Thyroid gland (tissue), 4 donors: Measurements from ENCODE around the gene TEX10. TPM values are rescaled to one million over a fixed set of nuclear protein-coding genes. Genes with fewer than 3 reads are reported as not detected.

Source experiments
- DNase-seq, 2 donors: peaks; one replicate each; pipeline ENCODE4 v3.0.0-alpha.2; 2019
- H3K27ac ChIP-seq, 3 donors: fragments of 200-600 bp; sonication (generic); 1 replicate in 2 of 3; 2 replicates in 1 of 3; pipeline ENCODE4 v1.5.1; 2016 to 2019; ENCODE audit warnings: mild to moderate bottlenecking in 1 of 3, moderate library complexity in 1 of 3
- H3K27me3 ChIP-seq: fragments of 200-600 bp; sonication (generic); one replicate; pipeline ENCODE4 v1.5.1; 2019
- H3K36me3 ChIP-seq, 2 donors: fragments of 200-600 bp; sonication (generic); one replicate each; pipeline ENCODE4 v1.5.1; 2016 to 2019
- H3K4me1 ChIP-seq, 2 donors: fragments of 200-600 bp; sonication (generic); one replicate each; pipeline ENCODE4 v1.5.1; 2017 to 2019
- H3K4me3 ChIP-seq, 3 donors: fragments of 200-600 bp; sonication (generic); replicated peaks in 1 of 3; 1 replicate in 2 of 3; 2 replicates in 1 of 3; pipeline ENCODE4 v1.5.1; 2016; ENCODE audit warnings: mild to moderate bottlenecking in 1 of 3
- H3K9me3 ChIP-seq: fragments of 200-600 bp; sonication (generic); one replicate; pipeline ENCODE4 v1.5.1; 2017
- POLR2A ChIP-seq, 2 donors: fragments of 450-650 bp; IDR thresholded peaks; one replicate each; pipeline ENCODE4 v1.6.1; 2017; ENCODE audit warnings: antibody characterized with exemption in 2 of 2, mild to moderate bottlenecking in 2 of 2, moderate library complexity in 1 of 2
- WGBS, 2 donors: methylation state at CpG; one replicate each; pipeline ENCODE4 v1.1.5; 2017; 5-methylcytosine and 5-hydroxymethylcytosine counted together
- intact Hi-C: fragments of 100-400 bp; cut with DNase I; formaldehyde crosslinking; loops from one replicate; pipeline ENCODE4 v1.15.1; 2023
- total RNA-seq, 4 donors: library from RNA; depleted of rRNA; stranded (reverse); fragments of >200 nt; gene quantifications; one replicate each; pipeline ENCODE4 v1.2.3, GENCODE V29; 2016
- TF ChIP-seq, protein P1 (sequence below), 6 experiments: fragments of 200-600 bp in 3 of 6; fragments of 450-650 bp in 3 of 6; sonication (generic) in 3 of 6; IDR thresholded peaks; one replicate each; pipeline ENCODE4 v1.5.1; 2016 to 2019; ENCODE audit warnings: antibody characterized with exemption in 6 of 6, mild to moderate bottlenecking in 2 of 6, inconsistent platforms in 1 of 6, moderate library complexity in 1 of 6

Gene TEX10
- total RNA-seq, 4 donors from 2014 or later, result 18.8 to 25.1 (median 23.4) TPM

DNA sequence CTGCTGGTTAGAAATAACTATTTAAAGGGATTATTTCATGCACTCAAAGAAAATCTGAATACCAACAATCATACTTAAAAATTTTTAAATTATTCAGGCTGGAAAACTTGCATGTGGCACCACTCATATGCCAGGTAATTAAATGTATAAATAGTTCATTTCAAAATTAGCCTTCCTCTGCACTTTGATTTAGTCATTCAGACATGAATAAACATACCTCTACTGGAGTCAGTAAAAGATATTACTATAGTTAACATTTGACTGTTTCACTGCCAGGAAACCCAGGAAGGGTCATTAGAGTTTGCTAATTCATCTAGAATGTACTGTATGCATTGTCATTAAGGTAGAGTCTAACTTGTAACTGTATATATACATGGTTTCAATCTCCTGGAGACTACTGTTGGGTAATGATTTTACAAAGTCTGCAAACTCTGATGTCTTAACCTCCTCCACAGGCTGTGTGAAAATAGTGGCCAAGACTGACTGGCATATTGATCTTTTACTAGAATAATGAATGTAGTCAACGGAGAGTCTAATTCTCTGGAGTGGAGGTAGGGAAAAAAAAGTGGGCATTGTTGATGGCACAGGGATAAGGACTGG lies 43.7 kb downstream of the TEX10 start:
- no peaks in the 10 kb centered on the region for H3K27me3 ChIP-seq
- 92 to 96% methylated on average over 1 of the region's 1 CpG for WGBS, 2 donors
- peaks cover 0 to 5% of the 10 kb centered on the region in 2 donors for H3K36me3 ChIP-seq
- H3K27ac ChIP-seq, result no peak overlapping the region
- TF ChIP-seq, protein P1, sequence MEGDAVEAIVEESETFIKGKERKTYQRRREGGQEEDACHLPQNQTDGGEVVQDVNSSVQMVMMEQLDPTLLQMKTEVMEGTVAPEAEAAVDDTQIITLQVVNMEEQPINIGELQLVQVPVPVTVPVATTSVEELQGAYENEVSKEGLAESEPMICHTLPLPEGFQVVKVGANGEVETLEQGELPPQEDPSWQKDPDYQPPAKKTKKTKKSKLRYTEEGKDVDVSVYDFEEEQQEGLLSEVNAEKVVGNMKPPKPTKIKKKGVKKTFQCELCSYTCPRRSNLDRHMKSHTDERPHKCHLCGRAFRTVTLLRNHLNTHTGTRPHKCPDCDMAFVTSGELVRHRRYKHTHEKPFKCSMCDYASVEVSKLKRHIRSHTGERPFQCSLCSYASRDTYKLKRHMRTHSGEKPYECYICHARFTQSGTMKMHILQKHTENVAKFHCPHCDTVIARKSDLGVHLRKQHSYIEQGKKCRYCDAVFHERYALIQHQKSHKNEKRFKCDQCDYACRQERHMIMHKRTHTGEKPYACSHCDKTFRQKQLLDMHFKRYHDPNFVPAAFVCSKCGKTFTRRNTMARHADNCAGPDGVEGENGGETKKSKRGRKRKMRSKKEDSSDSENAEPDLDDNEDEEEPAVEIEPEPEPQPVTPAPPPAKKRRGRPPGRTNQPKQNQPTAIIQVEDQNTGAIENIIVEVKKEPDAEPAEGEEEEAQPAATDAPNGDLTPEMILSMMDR (IDR thresholded peaks at IDR 0.05), result no peak
- H3K4me1 ChIP-seq, result no peaks in the 10 kb centered on the region
- intact Hi-C loops, result no loop called here
- H3K4me3 ChIP-seq, result no peak overlapping the region
- no peaks in the 10 kb centered on the region for H3K9me3 ChIP-seq
- DNase-seq, result no peak

DNA sequence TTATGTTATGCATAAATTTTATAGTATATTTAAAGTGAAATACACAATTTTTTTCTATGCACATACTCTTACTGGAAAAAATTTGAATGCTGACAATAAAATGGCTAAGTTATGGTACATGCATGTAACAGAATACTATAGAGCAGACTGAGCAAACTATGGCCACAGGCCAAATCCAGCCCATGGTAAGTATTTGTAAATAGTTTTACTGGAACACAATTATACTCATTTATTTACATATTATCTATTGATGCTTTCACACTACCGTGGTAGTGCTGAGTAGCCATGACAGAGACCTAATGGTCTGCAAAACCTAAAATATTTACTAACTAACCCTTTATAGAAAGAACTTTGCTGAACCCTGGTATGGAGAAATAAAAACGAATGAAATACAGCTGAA lies 45.7 kb downstream of the TEX10 start:
- DNase-seq, result no peak
- H3K27ac ChIP-seq, result no peak overlapping the region
- H3K27me3 ChIP-seq, result no peaks in the 10 kb centered on the region
- H3K9me3 ChIP-seq, result no peaks in the 10 kb centered on the region
- WGBS, 2 donors, result 91 to 92% methylated on average over 2 of the region's 2 CpGs
- intact Hi-C loops, result no loop called here
- H3K36me3 ChIP-seq, result peaks cover 0 to 5% of the 10 kb centered on the region in 2 donors
- no peaks in the 10 kb centered on the region for H3K4me1 ChIP-seq
- TF ChIP-seq, protein P1 (IDR thresholded peaks at IDR 0.05), result no peak
- no peak for TF ChIP-seq POLR2A (IDR thresholded peaks at IDR 0.05)
- no peak overlapping the region for H3K4me3 ChIP-seq

DNA sequence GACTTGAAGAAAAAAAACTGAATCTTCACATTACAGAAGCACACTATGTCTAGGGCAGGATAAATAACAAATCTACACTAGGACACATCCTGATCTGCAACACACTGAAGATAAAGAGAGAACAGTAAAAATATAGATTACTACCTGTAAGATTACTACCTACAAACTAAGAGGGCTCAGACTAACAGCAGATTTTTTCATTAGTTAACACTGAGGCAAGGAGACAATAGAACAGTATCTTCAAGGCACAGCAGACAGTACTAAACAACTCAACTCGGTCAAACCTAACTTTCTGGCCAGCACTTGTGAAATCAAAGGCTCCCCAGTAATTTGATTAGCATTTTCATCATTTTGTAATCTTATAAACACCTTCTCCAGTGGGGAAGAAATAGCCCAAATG lies 46.5 kb downstream of the TEX10 start:
- no peak overlapping the region for H3K27ac ChIP-seq
- no peaks in the 10 kb centered on the region for H3K9me3 ChIP-seq
- H3K4me3 ChIP-seq, result no peak overlapping the region
- WGBS, 2 donors, result 90 to 95% methylated on average over 1 of the region's 1 CpG
- H3K4me1 ChIP-seq, result no peaks in the 10 kb centered on the region
- DNase-seq, result no peak
- TF ChIP-seq POLR2A (IDR thresholded peaks at IDR 0.05), result no peak
- TF ChIP-seq, protein P1 (IDR thresholded peaks at IDR 0.05), result no peak
- intact Hi-C loops, result no loop called here
- peaks cover 2 to 5% of the 10 kb centered on the region in 2 donors for H3K36me3 ChIP-seq
- H3K27me3 ChIP-seq, result no peaks in the 10 kb centered on the region

DNA sequence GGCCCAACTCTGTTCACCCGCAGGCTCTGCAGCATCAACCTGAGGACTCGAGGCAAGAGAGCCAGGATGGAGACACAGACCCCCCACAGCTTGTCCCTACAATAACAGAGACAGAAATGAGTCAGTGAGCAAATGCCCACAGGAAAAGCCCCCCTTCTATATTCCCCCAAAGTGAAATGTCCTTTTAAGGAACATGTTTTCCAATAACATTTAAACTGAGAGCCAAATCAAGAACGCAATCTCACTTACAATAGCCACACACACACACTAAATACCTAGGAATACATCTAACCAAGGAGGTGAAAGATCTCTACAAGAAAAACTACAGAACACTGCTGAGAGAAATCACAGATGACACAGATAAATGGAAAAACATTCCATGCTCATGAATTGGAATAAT lies 49.0 kb downstream of the TEX10 start:
- Histone ChIP-seq H3K27me3 (no peaks in the 10 kb centered on the region), H3K4me1 (no peaks in the 10 kb centered on the region), H3K36me3 (peaks cover 4 to 5% of the 10 kb centered on the region in 2 donors), H3K27ac (no peak overlapping the region), H3K9me3 (no peaks in the 10 kb centered on the region), H3K4me3 (no peak overlapping the region)
- intact Hi-C loops, result no loop called here
- no peak for DNase-seq
- TF ChIP-seq POLR2A (IDR thresholded peaks at IDR 0.05), result no peak
- TF ChIP-seq, protein P1 (IDR thresholded peaks at IDR 0.05), result no peak
- WGBS, 2 donors, result 86 to 93% methylated on average over 3 of the region's 3 CpGs

DNA sequence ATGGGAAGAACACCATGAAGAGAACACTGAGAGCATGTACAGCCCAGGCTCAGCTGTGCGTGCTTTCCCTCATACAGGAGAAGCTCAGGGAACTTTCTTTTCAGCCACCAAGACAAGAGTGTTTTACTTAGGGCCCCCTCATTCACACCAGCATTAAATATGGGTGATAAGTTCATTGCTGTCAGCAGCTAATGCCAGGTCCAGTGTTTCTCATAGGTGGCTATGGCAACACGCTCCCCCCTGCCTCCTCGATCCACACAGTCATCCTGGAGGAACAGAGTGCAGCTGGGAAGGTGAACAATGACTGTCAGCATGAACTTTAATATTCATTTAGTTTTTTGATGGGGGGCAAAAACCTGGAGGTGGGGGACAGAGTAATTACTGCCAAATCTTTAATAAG lies 54.4 kb downstream of the TEX10 start:
- Histone ChIP-seq H3K27ac (no peak overlapping the region), H3K9me3 (no peaks in the 10 kb centered on the region), H3K27me3 (no peaks in the 10 kb centered on the region), H3K36me3 (peaks cover 0 to 4% of the 10 kb centered on the region in 2 donors), H3K4me1 (no peaks in the 10 kb centered on the region), H3K4me3 (no peak overlapping the region)
- WGBS, 2 donors, result 80 to 94% methylated on average over 3 of the region's 3 CpGs
- no peak for DNase-seq
- intact Hi-C loops, result no loop called here
- TF ChIP-seq, protein P1 (IDR thresholded peaks at IDR 0.05), result no peak
- no peak for TF ChIP-seq POLR2A (IDR thresholded peaks at IDR 0.05)
